Fibroblast of lung (primary cell): ENCODE measurements around the gene TMEM163.

Experiments used
- EZH2 ChIP-seq: IDR thresholded peaks from 2 replicates; pipeline ENCODE4 v1.5.1; 2012; ENCODE audit warnings: low read length, control low read depth, mild to moderate bottlenecking; ENCODE audit errors: missing control alignments
- TF ChIP-seq, protein P1 (sequence below), 2 donors: IDR thresholded peaks in 1 of 2; conservative IDR thresholded peaks in 1 of 2; 1 replicate in 1 of 2; 2 replicates in 1 of 2; pipeline ENCODE4 v1.5.1; 2011 to 2012; ENCODE audit warnings: low read length in 2 of 2, control low read depth in 1 of 2, inconsistent platforms in 1 of 2, low read depth in 1 of 2, mild to moderate bottlenecking in 1 of 2

DNA sequence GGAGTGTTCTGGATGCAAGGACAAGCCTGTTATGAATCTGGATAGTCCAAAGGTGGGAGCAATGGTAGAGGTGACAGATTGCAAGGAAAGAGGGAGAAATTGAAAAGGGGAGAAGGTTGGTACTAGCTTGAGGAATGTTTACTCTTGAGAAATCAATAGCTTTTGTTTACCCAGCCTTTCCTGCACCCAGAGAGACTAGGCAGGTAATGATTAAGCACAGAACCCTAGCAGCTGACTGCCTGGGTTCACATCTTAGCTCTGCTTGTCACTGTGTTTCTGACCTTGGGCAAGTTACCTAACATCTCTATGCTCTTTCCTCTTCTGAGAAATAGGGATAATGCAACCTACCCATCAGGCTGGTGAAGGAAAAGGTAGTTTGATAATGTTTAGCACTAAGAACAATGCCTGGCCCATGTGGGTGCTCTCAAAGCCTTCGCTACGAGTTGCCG is 286.3 kb downstream of the TMEM163 start:
- no peak for TF ChIP-seq EZH2
- TF ChIP-seq, protein P1, sequence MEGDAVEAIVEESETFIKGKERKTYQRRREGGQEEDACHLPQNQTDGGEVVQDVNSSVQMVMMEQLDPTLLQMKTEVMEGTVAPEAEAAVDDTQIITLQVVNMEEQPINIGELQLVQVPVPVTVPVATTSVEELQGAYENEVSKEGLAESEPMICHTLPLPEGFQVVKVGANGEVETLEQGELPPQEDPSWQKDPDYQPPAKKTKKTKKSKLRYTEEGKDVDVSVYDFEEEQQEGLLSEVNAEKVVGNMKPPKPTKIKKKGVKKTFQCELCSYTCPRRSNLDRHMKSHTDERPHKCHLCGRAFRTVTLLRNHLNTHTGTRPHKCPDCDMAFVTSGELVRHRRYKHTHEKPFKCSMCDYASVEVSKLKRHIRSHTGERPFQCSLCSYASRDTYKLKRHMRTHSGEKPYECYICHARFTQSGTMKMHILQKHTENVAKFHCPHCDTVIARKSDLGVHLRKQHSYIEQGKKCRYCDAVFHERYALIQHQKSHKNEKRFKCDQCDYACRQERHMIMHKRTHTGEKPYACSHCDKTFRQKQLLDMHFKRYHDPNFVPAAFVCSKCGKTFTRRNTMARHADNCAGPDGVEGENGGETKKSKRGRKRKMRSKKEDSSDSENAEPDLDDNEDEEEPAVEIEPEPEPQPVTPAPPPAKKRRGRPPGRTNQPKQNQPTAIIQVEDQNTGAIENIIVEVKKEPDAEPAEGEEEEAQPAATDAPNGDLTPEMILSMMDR (conservative IDR thresholded peaks at IDR 0.05 in 1 of 2, IDR thresholded peaks at IDR 0.05 in 1 of 2; ENCODE audit: low read depth in 1 of 2, low read length in 2 of 2) = no peak
